HG03280 (cell line): Measurements from ENCODE around the gene RNU1-3.
"Not testable (repeated sequence)": the region's sequence is repeated elsewhere in the genome, so short reads cannot be mapped to it uniquely, and the experiment has no call there.

Experiments used
- ATAC-seq: cut with Tn5 transposase; IDR thresholded peaks from one replicate; pipeline ENCODE4 v1.9.1; 2021; ENCODE audit warnings: mild to moderate bottlenecking, moderate library complexity; ENCODE audit not compliant: unreplicated experiment

RNU1-3 gene

DNA sequence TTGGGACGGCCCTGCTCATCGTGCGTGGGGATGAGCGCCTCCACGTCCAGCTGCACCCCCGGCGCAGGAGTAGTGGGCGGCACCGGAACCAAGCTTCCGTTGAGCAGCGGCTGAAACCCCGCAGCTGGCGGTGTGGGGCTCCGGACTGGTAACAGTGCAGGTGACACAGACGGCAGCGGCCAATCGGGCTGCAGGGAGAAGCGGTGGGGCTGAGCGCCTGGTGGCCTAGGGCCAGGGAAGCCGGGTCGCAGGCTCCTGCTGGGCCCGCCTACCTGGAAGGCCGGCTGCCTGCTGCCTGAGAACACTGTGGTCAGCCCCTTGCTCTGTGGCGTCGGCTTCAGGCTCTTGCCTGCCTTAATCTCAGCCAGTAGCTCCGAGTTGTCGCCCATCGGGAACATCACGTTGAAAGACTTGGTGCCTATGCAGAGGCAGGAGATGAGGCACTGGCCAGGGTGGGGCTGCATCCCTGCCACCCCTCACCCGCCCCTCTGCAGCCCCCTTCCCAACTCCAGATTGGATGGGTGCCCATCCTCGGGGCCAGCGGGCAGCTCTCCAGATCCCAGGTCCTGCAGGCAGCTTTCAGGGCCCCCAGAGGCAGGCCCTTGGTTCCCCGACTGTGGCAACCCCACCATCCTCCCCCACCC lies 29.9 kb upstream of the RNU1-3 start:
- not testable (repeated sequence) for ATAC-seq

DNA sequence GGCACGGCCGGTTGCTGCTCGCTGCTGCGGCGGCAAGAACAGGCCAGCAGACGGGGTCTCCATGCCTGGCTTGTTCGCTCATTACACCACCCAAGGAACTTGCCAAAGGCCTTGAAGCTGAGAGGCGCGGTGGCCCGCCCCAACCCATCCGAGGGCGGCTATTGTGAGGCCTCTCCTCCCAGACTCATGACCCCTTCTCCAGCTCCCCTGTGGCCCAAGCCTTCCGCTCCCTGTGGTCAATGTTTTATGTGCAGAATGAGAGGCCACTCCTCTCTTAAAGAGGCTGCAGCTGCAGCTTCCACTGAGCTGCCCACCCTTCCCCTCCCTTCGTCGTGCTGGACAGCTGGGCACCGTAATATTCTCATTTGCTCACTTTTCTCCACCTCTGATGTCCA lies 27.6 kb upstream of the RNU1-3 start:
- not testable (repeated sequence) for ATAC-seq

- ATAC-seq = not testable (repeated sequence)
Measured at GRCh38 chr1:16693449-16694307, 26.9 kb upstream of the RNU1-3 start.

GRCh38 chr1:16692717-16693448 lies 26.1 kb upstream of the RNU1-3 start:
- ATAC-seq = not testable (repeated sequence)

DNA sequence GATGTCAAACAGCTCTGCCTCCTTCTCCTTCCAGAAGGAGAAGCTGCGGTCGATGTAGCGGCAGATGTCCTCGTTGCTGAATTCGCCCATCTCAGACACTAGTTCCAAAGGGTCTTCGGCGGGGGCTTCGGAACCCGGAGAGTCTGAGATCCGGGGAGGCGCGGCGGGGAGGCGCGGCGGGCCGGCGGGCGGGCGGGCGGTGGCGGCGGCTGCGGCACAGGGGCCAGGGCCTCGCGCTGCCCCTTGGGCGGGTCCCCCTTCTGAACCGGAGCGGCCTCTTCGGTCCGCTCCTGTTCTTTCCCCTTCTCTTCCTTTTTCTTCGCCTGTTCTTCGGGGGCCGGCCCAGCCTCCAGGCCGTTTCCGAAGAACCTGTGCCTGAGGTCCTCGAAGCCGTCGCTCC lies 25.5 kb upstream of the RNU1-3 start:
- not testable (repeated sequence) for ATAC-seq

- ATAC-seq = not testable (repeated sequence)
Measured at GRCh38 chr1:16690971-16691682, 24.4 kb upstream of the RNU1-3 start.

DNA sequence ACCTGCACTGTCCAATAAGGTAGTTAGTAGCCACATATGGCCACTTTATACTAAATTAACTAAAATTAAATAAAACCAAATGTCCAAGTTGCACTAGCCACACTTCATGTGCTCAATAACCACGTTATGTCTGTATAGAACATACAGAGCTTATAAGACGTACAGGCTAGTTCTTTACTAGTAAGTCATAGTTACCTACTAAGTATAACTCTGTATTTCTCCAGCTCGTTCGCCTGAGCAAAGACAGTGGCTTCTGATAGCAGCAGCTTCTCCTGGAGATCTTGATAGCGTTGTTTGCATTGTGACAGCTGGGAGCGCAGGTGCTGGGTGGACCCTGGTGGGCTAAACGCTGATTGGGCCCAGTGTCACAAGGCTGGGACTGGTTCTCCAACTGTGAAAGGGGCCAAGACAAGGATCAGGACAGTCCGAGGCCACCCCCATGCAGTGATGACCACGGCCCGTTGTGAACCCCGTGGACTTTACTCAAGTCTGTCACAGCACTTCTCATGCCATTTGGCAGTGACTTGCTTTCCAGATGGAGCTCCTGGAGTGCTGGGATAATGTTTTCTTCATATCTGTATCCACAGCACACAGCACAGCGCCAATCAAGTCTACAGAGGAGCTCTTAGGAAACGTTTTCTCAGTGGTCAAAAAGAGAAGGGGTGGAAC lies 20.5 kb upstream of the RNU1-3 start:
- ATAC-seq = not testable (repeated sequence)

GRCh38 chr1:16685445-16686371 lies 19.0 kb upstream of the RNU1-3 start:
- not testable (repeated sequence) for ATAC-seq

DNA sequence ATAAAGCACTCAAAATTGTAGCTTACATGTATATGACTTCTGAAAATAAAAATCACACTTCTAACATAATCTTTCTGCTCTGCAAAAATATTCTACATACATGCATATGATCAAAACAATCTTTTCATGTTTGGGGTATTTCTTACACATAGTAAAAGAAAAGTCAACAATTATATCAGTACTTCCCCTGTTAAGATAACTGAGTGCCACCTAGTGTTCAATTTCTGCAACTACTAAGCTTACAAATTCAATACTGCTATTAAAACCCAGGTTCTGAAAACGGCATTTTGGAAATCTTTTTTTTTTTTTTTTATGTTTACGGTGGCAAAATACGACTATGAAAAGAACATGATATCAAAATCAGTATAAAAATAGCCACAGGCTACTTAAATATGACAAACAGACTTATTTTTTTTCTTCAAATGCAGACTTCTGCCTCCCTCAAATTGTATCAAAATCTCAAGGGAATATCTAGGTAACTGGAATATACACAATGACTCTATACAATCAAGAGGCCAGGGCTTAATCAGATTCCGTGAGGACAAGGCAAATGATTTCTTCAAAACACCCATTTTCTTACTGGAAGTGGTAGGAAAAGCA lies 18.1 kb upstream of the RNU1-3 start:
- peak; percentile 61 for ATAC-seq

GRCh38 chr1:16684152-16684551 lies 17.4 kb upstream of the RNU1-3 start:
- ATAC-seq = not testable (repeated sequence)

DNA sequence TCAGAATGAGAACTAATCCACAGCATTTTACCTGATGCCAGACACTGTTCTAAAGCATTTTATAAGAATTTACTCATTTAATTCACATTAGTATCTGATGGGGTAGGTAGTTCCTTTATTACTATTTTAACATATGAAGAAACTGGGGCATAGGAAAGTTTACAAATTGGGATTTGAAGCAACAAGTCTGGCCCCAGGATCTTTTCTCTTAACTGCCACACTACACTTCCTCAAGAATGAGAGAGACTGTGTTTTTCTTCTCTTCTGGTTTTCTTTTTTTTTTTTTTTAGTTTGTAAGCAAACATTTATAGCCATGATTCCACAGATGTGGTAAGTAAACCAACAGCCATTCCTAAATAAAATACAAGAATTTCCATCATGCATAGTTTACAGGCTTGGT lies 16.1 kb upstream of the RNU1-3 start:
- ATAC-seq = not testable (repeated sequence)

DNA sequence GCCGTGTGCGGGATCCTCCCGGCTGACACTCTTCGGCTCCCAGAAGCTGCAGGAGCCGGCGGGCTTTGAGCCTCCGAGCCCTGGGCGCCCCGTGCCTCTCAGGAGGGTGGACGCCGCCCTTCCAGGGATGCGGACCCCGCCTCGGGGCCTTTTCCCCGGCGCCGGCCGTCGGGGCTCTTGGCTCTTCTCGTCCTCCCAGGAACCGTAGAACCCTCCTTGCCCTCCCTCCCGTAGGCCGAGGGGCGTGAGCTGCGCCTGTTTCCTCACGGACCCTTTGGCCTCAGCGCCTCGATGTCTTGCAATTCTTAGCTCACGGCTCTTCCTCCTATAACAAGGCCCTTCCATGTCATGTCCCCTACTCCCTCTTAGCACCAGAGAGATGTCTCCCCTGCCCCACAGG lies 13.6 kb upstream of the RNU1-3 start:
- ATAC-seq = not testable (repeated sequence)

GRCh38 chr1:16677552-16678431 lies 11.0 kb upstream of the RNU1-3 start:
- ATAC-seq = no peak

DNA sequence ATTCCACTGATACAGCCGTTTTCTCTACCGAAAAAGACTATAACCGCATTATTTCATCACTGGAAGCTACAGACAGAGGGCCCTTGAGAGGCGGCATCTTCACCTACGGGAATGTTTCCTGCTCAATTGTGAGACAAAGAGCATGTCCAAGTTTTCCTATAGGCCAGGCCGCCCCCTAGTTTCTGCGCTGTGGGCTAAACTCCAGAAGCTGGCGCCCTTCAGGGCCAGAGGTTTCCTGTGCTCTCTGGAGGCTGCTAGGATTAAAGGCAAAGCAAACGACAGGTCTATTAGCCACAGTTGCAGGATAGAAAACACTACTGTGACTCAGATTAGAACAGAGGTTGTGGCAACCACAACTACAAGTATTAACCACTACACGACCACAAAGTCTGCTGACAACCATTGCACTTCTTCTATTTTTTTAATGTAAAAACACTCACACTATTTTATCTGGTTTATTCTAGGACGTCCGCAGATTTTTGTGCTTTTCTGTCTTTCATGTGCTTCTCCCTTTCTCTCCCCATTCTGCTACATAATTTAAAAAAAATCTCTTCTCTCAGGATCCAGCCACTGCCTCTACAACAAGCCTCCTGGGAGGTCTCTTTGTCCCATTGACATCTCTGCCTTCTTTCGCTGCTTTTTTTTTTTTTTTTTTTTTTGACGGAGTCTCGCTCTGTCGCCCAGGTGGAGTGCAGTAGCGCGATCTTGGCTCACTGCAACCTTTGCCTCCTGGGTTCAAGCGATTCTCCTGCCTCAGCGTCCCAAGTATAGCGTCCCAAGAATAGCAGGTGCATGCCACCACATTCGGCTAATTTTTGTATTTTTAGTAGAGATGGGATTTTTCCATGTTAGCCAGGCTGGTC lies 10.1 kb upstream of the RNU1-3 start:
- not testable (repeated sequence) for ATAC-seq

- ATAC-seq = not testable (repeated sequence)
Measured at GRCh38 chr1:16675118-16675510, 8.4 kb upstream of the RNU1-3 start.

DNA sequence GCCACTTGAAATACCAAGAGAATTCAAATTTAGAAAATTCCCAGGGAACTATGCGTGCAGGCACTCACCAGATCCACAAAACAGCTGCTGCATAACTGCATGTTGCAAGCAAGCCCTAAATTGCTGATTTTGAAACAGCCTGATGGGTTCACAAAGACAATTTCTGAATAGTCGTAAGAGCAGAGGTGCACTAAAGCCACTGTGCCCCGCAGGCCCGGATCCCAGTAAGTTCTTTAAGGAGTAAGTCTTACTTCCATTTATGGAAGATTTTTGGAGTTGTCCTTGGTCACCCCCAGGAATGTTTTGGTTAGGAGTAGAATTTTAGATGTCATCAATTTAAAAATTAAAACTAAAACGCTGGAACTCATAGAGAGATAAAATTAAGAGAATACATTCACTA lies 7.2 kb upstream of the RNU1-3 start:
- not testable (repeated sequence) for ATAC-seq

DNA sequence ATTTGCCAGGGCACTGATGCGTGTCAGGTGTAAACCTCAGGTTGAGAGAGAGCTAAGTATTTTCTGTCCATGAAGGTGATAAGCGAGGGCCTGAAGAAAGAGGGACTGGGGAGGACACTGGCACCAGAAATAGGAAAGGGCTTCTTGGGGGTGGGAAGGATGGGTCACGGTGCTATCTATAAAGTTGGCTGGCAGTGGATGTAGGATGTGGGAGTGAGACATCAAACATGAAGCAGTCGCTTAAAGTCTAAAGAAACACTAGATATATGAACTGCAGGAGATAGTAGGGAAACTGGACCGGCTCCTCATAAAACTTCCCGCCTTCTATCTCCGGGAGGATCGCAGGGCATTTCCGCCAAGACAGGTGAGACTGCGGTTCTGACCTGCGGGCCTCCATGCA lies 912 bp downstream of the RNU1-3 start:
- not testable (repeated sequence) for ATAC-seq
